A549 (cell line): ENCODE data around the gene TFB2M. TPM values are rescaled to one million over a fixed set of nuclear protein-coding genes. Genes with fewer than 3 reads are reported as not detected.

Experiments used
- ATAC-seq, 2 experiments: fragments of 200-7000 bp in 1 of 2; fragments of >200 bp in 1 of 2; cut with Nextera tagmentation in 1 of 2; cut with Tn5 transposase in 1 of 2; 3 replicates each; pipeline versions ENCODE4 v1.8.0 to v1.9.1; 2018 to 2020; ENCODE audit warnings: mild to moderate bottlenecking in 1 of 2, moderate library complexity in 1 of 2
- CTCF ChIA-PET: fragments of 300-600 bp; sonication (Branson Sonifier 250); formaldehyde crosslinking; extraction: SDS; loops from one replicate; lab custom pipeline; 2021; ENCODE audit warnings: antibody characterized with exemption, inconsistent platforms; lab: Yijun Ruan, JAX
- POLR2A ChIA-PET: fragments of 350-600 bp; formaldehyde crosslinking; extraction: SDS; loops from one replicate; lab custom pipeline; 2021; ENCODE audit warnings: antibody characterized with exemption, inconsistent platforms; lab: Yijun Ruan, JAX
- DNase-seq, 2 experiments: peaks; one replicate each; pipeline versions ENCODE4 v3.0.0 to v3.0.0-alpha.2; 2011 to 2016; ENCODE audit warnings: low read depth in 1 of 2, low spot score in 1 of 2
- FAIRE-seq: peaks from 2 replicates; lab custom pipeline; 2011; peaks lifted over from hg19 to GRCh38; lab: Jason Lieb, UNC
- H3K27ac ChIP-seq, 2 experiments: fragments of >200 bp; sonication (Bioruptor Twin); formaldehyde crosslinking; 3 replicates each; pipeline ENCODE4 v1.5.1; 2016 to 2017
- H3K4me1 ChIP-seq: fragments of >200 bp; sonication (Bioruptor Twin); formaldehyde crosslinking; 3 replicates; pipeline ENCODE4 v1.6.1; 2016
- H3K4me2 ChIP-seq: fragments of >200 bp; sonication (Bioruptor Twin); formaldehyde crosslinking; 3 replicates; pipeline ENCODE4 v1.6.1; 2016
- H3K4me3 ChIP-seq: fragments of >200 bp; sonication (Bioruptor Twin); formaldehyde crosslinking; 3 replicates; pipeline ENCODE4 v1.5.1; 2016
- H3K9me3 ChIP-seq: fragments of >200 bp; sonication (Bioruptor Twin); formaldehyde crosslinking; 3 replicates; pipeline ENCODE4 v1.6.1; 2016
- BHLHE40 ChIP-seq: IDR thresholded peaks from 2 replicates; pipeline ENCODE4 v1.6.1; 2012; ENCODE audit warnings: low read depth, low read length, inconsistent platforms
- CBX2 ChIP-seq: fragments of 200-600 bp; sonication (generic); IDR thresholded peaks from 2 replicates; pipeline ENCODE4 v1.6.1; 2016; ENCODE audit warnings: low read depth, mild to moderate bottlenecking, borderline replicate concordance
- CBX8 ChIP-seq: fragments of 200-600 bp; sonication (generic); IDR thresholded peaks from 2 replicates; pipeline ENCODE4 v1.6.1; 2016
- CHD4 ChIP-seq: fragments of 200-600 bp; sonication (generic); IDR thresholded peaks from 2 replicates; pipeline ENCODE4 v1.6.1; 2016; ENCODE audit warnings: antibody characterized with exemption, mild to moderate bottlenecking, borderline replicate concordance
- EHF ChIP-seq: fragments of 250-450 bp; sonication (Bioruptor Pico); IDR thresholded peaks from 2 replicates; pipeline ENCODE4 v1.5.0; 2020; ENCODE audit warnings: mild to moderate bottlenecking
- ESRRA ChIP-seq: fragments of 150-350 bp; IDR thresholded peaks from 2 replicates; pipeline ENCODE4 v1.6.1; 2014; ENCODE audit warnings: mild to moderate bottlenecking, low read length, borderline replicate concordance
- FOSB ChIP-seq: fragments of 250-450 bp; sonication (Bioruptor Pico); IDR thresholded peaks from 2 replicates; pipeline ENCODE4 v1.5.0; 2020; ENCODE audit warnings: mild to moderate bottlenecking, moderate library complexity
- FOSL2 ChIP-seq, 2 experiments: fragments of 450-650 bp in 1 of 2; fragments of >200 bp in 1 of 2; sonication (Bioruptor Twin) in 1 of 2; formaldehyde crosslinking; IDR thresholded peaks; 2 replicates each; pipeline versions ENCODE4 v1.5.0 to v1.6.1; 2016 to 2020; ENCODE audit warnings: mild to moderate bottlenecking in 1 of 2, moderate library complexity in 1 of 2
- GATA3 ChIP-seq: IDR thresholded peaks from 2 replicates; pipeline ENCODE4 v1.6.1; 2012; ENCODE audit warnings: borderline replicate concordance
- HEYL ChIP-seq: fragments of 250-450 bp; sonication (Bioruptor Pico); IDR thresholded peaks from 2 replicates; pipeline ENCODE4 v1.8.0; 2021; ENCODE audit warnings: mild to moderate bottlenecking, moderate library complexity
- HOXB13 ChIP-seq: fragments of 250-450 bp; sonication (Bioruptor Pico); IDR thresholded peaks from 2 replicates; pipeline ENCODE4 v1.5.0; 2020; ENCODE audit warnings: low read depth, mild to moderate bottlenecking, moderate library complexity
- HOXB5 ChIP-seq: fragments of 250-450 bp; sonication (Bioruptor Pico); IDR thresholded peaks from 2 replicates; pipeline ENCODE4 v1.5.0; 2020; ENCODE audit warnings: mild to moderate bottlenecking, moderate library complexity
- JUNB ChIP-seq: fragments of >200 bp; sonication (Bioruptor Twin); formaldehyde crosslinking; IDR thresholded peaks from 2 replicates; pipeline ENCODE4 v1.6.1; 2016
- KDM1A ChIP-seq: fragments of 200-600 bp; sonication (generic); IDR thresholded peaks from 2 replicates; pipeline ENCODE4 v1.6.1; 2016; ENCODE audit warnings: low read depth, mild to moderate bottlenecking
- MAZ ChIP-seq: fragments of 150-350 bp; IDR thresholded peaks from 2 replicates; pipeline ENCODE4 v1.6.1; 2014; ENCODE audit warnings: antibody characterized with exemption, low read depth, low read length, borderline replicate concordance
- NFE2L2 ChIP-seq: fragments of 150-350 bp; conservative IDR thresholded peaks from 2 replicates; pipeline ENCODE4 v1.6.1; 2014; ENCODE audit warnings: low read length
- PHF8 ChIP-seq: fragments of 200-600 bp; sonication (generic); IDR thresholded peaks from 2 replicates; pipeline ENCODE4 v1.6.1; 2016; ENCODE audit warnings: low read depth, mild to moderate bottlenecking, antibody characterized with exemption, moderate library complexity, borderline replicate concordance
- POLR2AphosphoS2 ChIP-seq: conservative IDR thresholded peaks from 2 replicates; pipeline ENCODE4 v1.6.1; 2012; ENCODE audit warnings: low read length, improper control_type of control experiment, inconsistent platforms
- RAD21 ChIP-seq, 2 experiments: fragments of >200 bp in 1 of 2; sonication (Bioruptor Twin) in 1 of 2; formaldehyde crosslinking in 1 of 2; IDR thresholded peaks in 1 of 2; conservative IDR thresholded peaks in 1 of 2; 2 replicates in 1 of 2; 3 replicates in 1 of 2; pipeline ENCODE4 v1.6.1; 2012 to 2018; ENCODE audit warnings: inconsistent platforms in 1 of 2
- RNF2 ChIP-seq: fragments of 200-600 bp; sonication (generic); IDR thresholded peaks from 2 replicates; pipeline ENCODE4 v1.6.1; 2016; ENCODE audit warnings: low read depth, mild to moderate bottlenecking, antibody characterized with exemption, moderate library complexity, borderline replicate concordance
- SREBF2 ChIP-seq: fragments of 450-650 bp; IDR thresholded peaks from 2 replicates; pipeline ENCODE4 v1.6.1; 2014; ENCODE audit warnings: mild to moderate bottlenecking, moderate library complexity
- TP53 ChIP-seq: fragments of 250-450 bp; sonication (Bioruptor Pico); IDR thresholded peaks from 2 replicates; pipeline ENCODE4 v1.5.0; 2021; ENCODE audit warnings: mild to moderate bottlenecking, moderate library complexity
- ZNF302 ChIP-seq: fragments of 250-450 bp; sonication (Bioruptor Pico); IDR thresholded peaks from 2 replicates; pipeline ENCODE4 v1.9.0; 2021; ENCODE audit warnings: inconsistent platforms, mild to moderate bottlenecking, moderate library complexity
- WGBS: methylation state at CpG from one replicate; pipeline ENCODE4 v1.1.6; 2017; ENCODE audit errors: missing lambda C conversion rate; 5-methylcytosine and 5-hydroxymethylcytosine counted together
- polyA plus RNA-seq, 4 experiments: library from polyadenylated mRNA; depleted of rRNA in 3 of 4; stranded (reverse); fragments of >200 nt; fragmentation: RNase III in 1 of 4; extraction: RNeasy Plus Mini Kit Qiagen cat#74134 plus additional on column Dnase treatment in 1 of 4; gene quantifications; 2 replicates in 3 of 4; 3 replicates in 1 of 4; pipeline ENCODE4 v1.2.3, GENCODE V29; 2011 to 2017
- TF ChIP-seq, protein P1 (sequence below): IDR thresholded peaks from 2 replicates; pipeline ENCODE4 v1.6.1; 2012
- TF ChIP-seq, protein P2 (sequence below): IDR thresholded peaks from 2 replicates; pipeline ENCODE4 v1.6.1; 2012; ENCODE audit warnings: low read depth, borderline replicate concordance
- TF ChIP-seq, protein P3 (sequence below): fragments of >200 bp; sonication (Bioruptor Twin); formaldehyde crosslinking; IDR thresholded peaks from 3 replicates; pipeline ENCODE4 v1.5.1; 2016
- TF ChIP-seq, protein P4 (sequence below): fragments of 200-600 bp; sonication (generic); IDR thresholded peaks from 2 replicates; pipeline ENCODE4 v1.6.1; 2016; ENCODE audit warnings: antibody characterized with exemption, mild to moderate bottlenecking, moderate library complexity
- TF ChIP-seq, protein P5 (sequence below): fragments of 150-350 bp; IDR thresholded peaks from 2 replicates; pipeline ENCODE4 v1.6.1; 2014; ENCODE audit warnings: low read depth, mild to moderate bottlenecking, low read length

TFB2M gene
- polyA plus RNA-seq, 2 of the 4 experiments (the other 2 are of a cell fraction) = 27.7 to 59.9 TPM

DNA sequence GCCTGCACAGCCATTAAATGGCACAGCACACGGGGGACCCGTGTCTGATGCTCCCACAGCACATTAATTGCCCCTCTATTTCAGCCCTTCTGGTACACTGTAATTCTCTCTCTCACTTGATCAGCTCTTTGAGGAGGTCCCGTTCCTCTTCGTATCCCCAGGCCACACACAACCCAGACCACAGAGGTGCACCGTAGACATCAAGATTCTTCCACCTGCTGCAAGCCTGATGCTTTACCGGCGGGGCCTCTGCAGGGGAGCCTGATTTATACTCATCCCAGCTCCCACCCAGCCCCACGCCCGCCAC is 59.7 kb downstream of the TFB2M start:
- FAIRE-seq = no peak
- 18% methylated on average over 9 of the region's 9 CpGs for WGBS
- CTCF ChIA-PET = interaction anchor here (0.8 to 2.0 kb wide), 3 partner anchors 8 to 184 kb away, joined by 3 to 5 read pairs (median 4); no protein-coding TSS in a partner anchor
- Histone ChIP-seq H3K27ac (peak overlapping the region; percentile 72 to 85; a peak in 5 of 6 replicates), H3K4me1 (peaks cover 19% of the 10 kb centered on the region; the same call in 2 of the 3 replicates), H3K9me3 (no peaks in the 10 kb centered on the region), H3K4me2 (peak overlapping the region; percentile 79), H3K4me3 (peak overlapping the region; percentile 76)
- DNase-seq = no peak
- ATAC-seq = peak; percentile 10 to 14; a peak in 3 of 6 replicates
- no peak for TF ChIP-seq CBX2
- no peak for TF ChIP-seq POLR2AphosphoS2
- no peak for TF ChIP-seq ESRRA
- no peak for TF ChIP-seq MAZ
- TF ChIP-seq, protein P1, sequence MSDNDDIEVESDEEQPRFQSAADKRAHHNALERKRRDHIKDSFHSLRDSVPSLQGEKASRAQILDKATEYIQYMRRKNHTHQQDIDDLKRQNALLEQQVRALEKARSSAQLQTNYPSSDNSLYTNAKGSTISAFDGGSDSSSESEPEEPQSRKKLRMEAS = no peak
- TF ChIP-seq RNF2 = no peak
- TF ChIP-seq, protein P2, sequence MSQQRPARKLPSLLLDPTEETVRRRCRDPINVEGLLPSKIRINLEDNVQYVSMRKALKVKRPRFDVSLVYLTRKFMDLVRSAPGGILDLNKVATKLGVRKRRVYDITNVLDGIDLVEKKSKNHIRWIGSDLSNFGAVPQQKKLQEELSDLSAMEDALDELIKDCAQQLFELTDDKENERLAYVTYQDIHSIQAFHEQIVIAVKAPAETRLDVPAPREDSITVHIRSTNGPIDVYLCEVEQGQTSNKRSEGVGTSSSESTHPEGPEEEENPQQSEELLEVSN = no peak
- TF ChIP-seq RAD21 (conservative IDR thresholded peaks at IDR 0.05 in 1 of 2, IDR thresholded peaks at IDR 0.05 in 1 of 2) = no peak
- no peak for TF ChIP-seq BHLHE40
- no peak for TF ChIP-seq PHF8
- TF ChIP-seq, protein P3, sequence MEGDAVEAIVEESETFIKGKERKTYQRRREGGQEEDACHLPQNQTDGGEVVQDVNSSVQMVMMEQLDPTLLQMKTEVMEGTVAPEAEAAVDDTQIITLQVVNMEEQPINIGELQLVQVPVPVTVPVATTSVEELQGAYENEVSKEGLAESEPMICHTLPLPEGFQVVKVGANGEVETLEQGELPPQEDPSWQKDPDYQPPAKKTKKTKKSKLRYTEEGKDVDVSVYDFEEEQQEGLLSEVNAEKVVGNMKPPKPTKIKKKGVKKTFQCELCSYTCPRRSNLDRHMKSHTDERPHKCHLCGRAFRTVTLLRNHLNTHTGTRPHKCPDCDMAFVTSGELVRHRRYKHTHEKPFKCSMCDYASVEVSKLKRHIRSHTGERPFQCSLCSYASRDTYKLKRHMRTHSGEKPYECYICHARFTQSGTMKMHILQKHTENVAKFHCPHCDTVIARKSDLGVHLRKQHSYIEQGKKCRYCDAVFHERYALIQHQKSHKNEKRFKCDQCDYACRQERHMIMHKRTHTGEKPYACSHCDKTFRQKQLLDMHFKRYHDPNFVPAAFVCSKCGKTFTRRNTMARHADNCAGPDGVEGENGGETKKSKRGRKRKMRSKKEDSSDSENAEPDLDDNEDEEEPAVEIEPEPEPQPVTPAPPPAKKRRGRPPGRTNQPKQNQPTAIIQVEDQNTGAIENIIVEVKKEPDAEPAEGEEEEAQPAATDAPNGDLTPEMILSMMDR = no peak
- TF ChIP-seq NFE2L2 = no peak
- no peak for TF ChIP-seq HEYL (CRISPR knock-in tag)
- TF ChIP-seq EHF (CRISPR knock-in tag) = no peak
- TF ChIP-seq FOSB (CRISPR knock-in tag) = no peak
- no peak for TF ChIP-seq CBX8
- TF ChIP-seq SREBF2 = no peak
- TF ChIP-seq KDM1A = no peak
- TF ChIP-seq CHD4 = no peak
- no peak for TF ChIP-seq ZNF302 (CRISPR knock-in tag)
- POLR2A ChIA-PET = no interaction called here

DNA sequence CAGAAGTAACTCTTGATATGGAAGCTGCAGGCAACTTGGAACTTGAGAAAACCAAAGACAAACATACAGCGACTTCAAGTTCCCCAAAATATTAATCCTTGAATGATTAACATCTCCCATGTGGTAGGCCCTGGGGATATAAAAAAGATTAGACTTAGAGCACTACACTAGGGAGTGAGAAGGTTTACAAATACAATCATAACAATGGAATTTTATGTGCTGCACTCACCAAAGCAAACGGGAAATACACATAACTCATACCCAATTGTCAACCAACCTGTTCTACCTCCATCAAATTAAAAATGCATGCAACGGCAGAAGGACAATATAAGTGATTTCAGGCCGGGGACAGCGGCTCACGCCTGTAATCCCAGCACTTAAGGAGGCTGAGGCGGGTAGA is 62.7 kb downstream of the TFB2M start:
- CTCF ChIA-PET = interaction anchor here (1.0 kb wide), 1 partner anchor 11 kb away, joined by 4 read pairs; no protein-coding TSS in a partner anchor
- 30% methylated on average over 7 of the region's 7 CpGs for whole genome bisulfite sequencing
- peak overlapping the region; percentile 59 for H3K4me2 ChIP-seq

More for the DNA sequence above, 62.7 kb downstream of the TFB2M start:
- no peak overlapping the region for H3K4me3 ChIP-seq
- FAIRE-seq = no peak
- peak in 1 of 2 experiments; percentile 53 for DNase-seq
- H3K9me3 ChIP-seq = no peaks in the 10 kb centered on the region
- H3K27ac ChIP-seq = peak overlapping the region; percentile 22 to 29; a peak in 5 of 6 replicates
- peak in 1 of 2 experiments; percentile 24; a peak in 2 of 6 replicates for ATAC-seq
- POLR2A ChIA-PET = no interaction called here
- H3K4me1 ChIP-seq = peaks cover 19% of the 10 kb centered on the region; the same call in 2 of the 3 replicates
- TF ChIP-seq TP53 (CRISPR knock-in tag) (no peak), CHD4 (no peak), GATA3 (peak; percentile 20; the same call in 1 of the 2 replicates), FOSL2 (IDR thresholded peaks at IDR 0.05) (no peak), FOSL2 (CRISPR knock-in tag; IDR thresholded peaks at IDR 0.05) (peak; percentile 64), JUNB (0 out of 2 replicates have a peak, but pooled peaks have one; percentile 25), HOXB5 (CRISPR knock-in tag) (no peak), HOXB13 (CRISPR knock-in tag) (no peak)
- TF ChIP-seq, protein P4, sequence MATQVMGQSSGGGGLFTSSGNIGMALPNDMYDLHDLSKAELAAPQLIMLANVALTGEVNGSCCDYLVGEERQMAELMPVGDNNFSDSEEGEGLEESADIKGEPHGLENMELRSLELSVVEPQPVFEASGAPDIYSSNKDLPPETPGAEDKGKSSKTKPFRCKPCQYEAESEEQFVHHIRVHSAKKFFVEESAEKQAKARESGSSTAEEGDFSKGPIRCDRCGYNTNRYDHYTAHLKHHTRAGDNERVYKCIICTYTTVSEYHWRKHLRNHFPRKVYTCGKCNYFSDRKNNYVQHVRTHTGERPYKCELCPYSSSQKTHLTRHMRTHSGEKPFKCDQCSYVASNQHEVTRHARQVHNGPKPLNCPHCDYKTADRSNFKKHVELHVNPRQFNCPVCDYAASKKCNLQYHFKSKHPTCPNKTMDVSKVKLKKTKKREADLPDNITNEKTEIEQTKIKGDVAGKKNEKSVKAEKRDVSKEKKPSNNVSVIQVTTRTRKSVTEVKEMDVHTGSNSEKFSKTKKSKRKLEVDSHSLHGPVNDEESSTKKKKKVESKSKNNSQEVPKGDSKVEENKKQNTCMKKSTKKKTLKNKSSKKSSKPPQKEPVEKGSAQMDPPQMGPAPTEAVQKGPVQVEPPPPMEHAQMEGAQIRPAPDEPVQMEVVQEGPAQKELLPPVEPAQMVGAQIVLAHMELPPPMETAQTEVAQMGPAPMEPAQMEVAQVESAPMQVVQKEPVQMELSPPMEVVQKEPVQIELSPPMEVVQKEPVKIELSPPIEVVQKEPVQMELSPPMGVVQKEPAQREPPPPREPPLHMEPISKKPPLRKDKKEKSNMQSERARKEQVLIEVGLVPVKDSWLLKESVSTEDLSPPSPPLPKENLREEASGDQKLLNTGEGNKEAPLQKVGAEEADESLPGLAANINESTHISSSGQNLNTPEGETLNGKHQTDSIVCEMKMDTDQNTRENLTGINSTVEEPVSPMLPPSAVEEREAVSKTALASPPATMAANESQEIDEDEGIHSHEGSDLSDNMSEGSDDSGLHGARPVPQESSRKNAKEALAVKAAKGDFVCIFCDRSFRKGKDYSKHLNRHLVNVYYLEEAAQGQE = no peak
- TF ChIP-seq, protein P1 = 0 out of 2 replicates have a peak, but pooled peaks have one; percentile 29
- TF ChIP-seq, protein P5, sequence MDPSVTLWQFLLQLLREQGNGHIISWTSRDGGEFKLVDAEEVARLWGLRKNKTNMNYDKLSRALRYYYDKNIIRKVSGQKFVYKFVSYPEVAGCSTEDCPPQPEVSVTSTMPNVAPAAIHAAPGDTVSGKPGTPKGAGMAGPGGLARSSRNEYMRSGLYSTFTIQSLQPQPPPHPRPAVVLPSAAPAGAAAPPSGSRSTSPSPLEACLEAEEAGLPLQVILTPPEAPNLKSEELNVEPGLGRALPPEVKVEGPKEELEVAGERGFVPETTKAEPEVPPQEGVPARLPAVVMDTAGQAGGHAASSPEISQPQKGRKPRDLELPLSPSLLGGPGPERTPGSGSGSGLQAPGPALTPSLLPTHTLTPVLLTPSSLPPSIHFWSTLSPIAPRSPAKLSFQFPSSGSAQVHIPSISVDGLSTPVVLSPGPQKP = no peak
